Keratinocyte (primary cell): ENCODE measurements around the gene ACTN1. TPM values are rescaled to one million over a fixed set of nuclear protein-coding genes. Genes with fewer than 3 reads are reported as not detected.

Source experiments
- DNase-seq: peaks from one replicate; pipeline ENCODE4 v3.0.0-alpha.2; 2011; ENCODE audit warnings: low read depth, missing footprints, low spot score
- FAIRE-seq: peaks from 2 replicates; lab custom pipeline; 2011; peaks lifted over from hg19 to GRCh38; lab: Jason Lieb, UNC
- H2AFZ ChIP-seq: 2 replicates; pipeline ENCODE4 v1.6.0; 2012; ENCODE audit warnings: low read length, control low read depth, inconsistent platforms; ENCODE audit not compliant: control insufficient read depth
- H3K27ac ChIP-seq: 2 replicates; pipeline ENCODE4 v1.5.1; 2011; ENCODE audit warnings: low read length; ENCODE audit not compliant: control insufficient read depth, insufficient read depth
- H3K27me3 ChIP-seq: 3 replicates; pipeline ENCODE4 v1.6.0; 2011; ENCODE audit warnings: low read length; ENCODE audit not compliant: control insufficient read depth, insufficient read depth; ENCODE audit errors: extremely low read depth
- H3K36me3 ChIP-seq, 2 experiments: 2 replicates in 1 of 2; 3 replicates in 1 of 2; pipeline ENCODE4 v1.5.1; 2011; ENCODE audit warnings: low read length in 2 of 2, mild to moderate bottlenecking in 1 of 2; ENCODE audit not compliant: control insufficient read depth in 2 of 2, insufficient read depth in 2 of 2; ENCODE audit errors: extremely low read depth in 1 of 2
- H3K4me1 ChIP-seq: 3 replicates; pipeline ENCODE4 v1.5.1; 2011; ENCODE audit warnings: low read length; ENCODE audit not compliant: control insufficient read depth, insufficient read depth; ENCODE audit errors: extremely low read depth
- H3K4me2 ChIP-seq: 3 replicates; pipeline ENCODE4 v1.6.0; 2011; ENCODE audit warnings: low read depth, low read length; ENCODE audit not compliant: control insufficient read depth, insufficient read depth; ENCODE audit errors: extremely low read depth
- H3K4me3 ChIP-seq, 3 experiments: fragments of 200-600 bp in 1 of 3; sonication (generic) in 1 of 3; 2 replicates in 2 of 3; 3 replicates in 1 of 3; pipeline ENCODE4 v1.5.1; 2011 to 2016; ENCODE audit warnings: low read length in 3 of 3, mild to moderate bottlenecking in 3 of 3, control low read depth in 2 of 3, inconsistent platforms in 1 of 3, low read depth in 1 of 3, mixed read lengths in 1 of 3, mixed run types in 1 of 3, moderate library complexity in 1 of 3; ENCODE audit not compliant: control insufficient read depth in 2 of 3, insufficient read depth in 2 of 3; ENCODE audit errors: extremely low read depth in 1 of 3
- H3K79me2 ChIP-seq: 2 replicates; pipeline ENCODE4 v1.6.0; 2012; ENCODE audit warnings: low read length; ENCODE audit not compliant: control insufficient read depth, insufficient read depth
- H3K9ac ChIP-seq: 3 replicates; pipeline ENCODE4 v1.6.0; 2011; ENCODE audit warnings: low read length; ENCODE audit not compliant: control insufficient read depth, insufficient read depth; ENCODE audit errors: extremely low read depth
- H3K9me1 ChIP-seq: 3 replicates; pipeline ENCODE4 v1.6.0; 2011; ENCODE audit warnings: low read length; ENCODE audit not compliant: control insufficient read depth, insufficient read depth; ENCODE audit errors: extremely low read depth
- H3K9me3 ChIP-seq: 2 replicates; pipeline ENCODE4 v1.5.1; 2012; ENCODE audit warnings: low read depth, low read length; ENCODE audit not compliant: control insufficient read depth
- H4K20me1 ChIP-seq: 3 replicates; pipeline ENCODE4 v1.6.0; 2011; ENCODE audit warnings: low read length; ENCODE audit not compliant: control insufficient read depth, insufficient read depth; ENCODE audit errors: extremely low read depth
- CTCF ChIP-seq, 3 experiments: IDR thresholded peaks in 1 of 3; conservative IDR thresholded peaks in 1 of 3; optimal IDR thresholded peaks in 1 of 3; 2 replicates in 2 of 3; 3 replicates in 1 of 3; pipeline versions ENCODE3 to v1.5.1; 2011; ENCODE audit warnings: low read length in 3 of 3, mild to moderate bottlenecking in 3 of 3, moderate library complexity in 2 of 3, control low read depth in 1 of 3, inconsistent platforms in 1 of 3; ENCODE audit not compliant: insufficient read depth in 2 of 3; ENCODE audit errors: extremely low read depth in 1 of 3
- EZH2 ChIP-seq: IDR thresholded peaks from one replicate; pipeline ENCODE4 v1.6.1; 2012; ENCODE audit warnings: inconsistent platforms, mild to moderate bottlenecking, low read length, moderate library complexity
- dilution Hi-C: fragments of 300-500 bp; cut with MboI; formaldehyde crosslinking; loops from one replicate; pipeline ENCODE4 v1.7.0; 2020; ENCODE audit warnings: low sequenced_read_pairs; ENCODE audit not compliant: extremely low pct_ligation_motif_present
- polyA plus RNA-seq, 5 experiments: library from polyadenylated mRNA; depleted of rRNA in 3 of 5; stranded (reverse) in 3 of 5; stranded (forward) in 1 of 5; unstranded in 1 of 5; fragments of >200 nt; gene quantifications; 1 replicate in 1 of 5; 2 replicates in 3 of 5; 3 replicates in 1 of 5; pipeline versions ENCODE4 v1.2.1 to v1.2.3, GENCODE V29; 2011 to 2012; ENCODE audit warnings: missing spikeins in 2 of 5, low read depth in 1 of 5, low replicate concordance in 1 of 5

Gene ACTN1
- polyA plus RNA-seq, 1 donor (not counting 4 experiments of a cell fraction or from before 2014, with no cell fraction given), result 558 TPM

GRCh38 chr14:68888025-68888850 lies 90.9 kb downstream of the ACTN1 start:
- no peak for TF ChIP-seq CTCF (optimal IDR thresholded peaks at IDR 0.05 in 1 of 3, IDR thresholded peaks at IDR 0.05 in 1 of 3, conservative IDR thresholded peaks at IDR 0.05 in 1 of 3; ENCODE audit: extremely low read depth in 1 of 3, insufficient read depth in 2 of 3, low read length in 3 of 3)
- no peak for TF ChIP-seq EZH2
- Histone ChIP-seq H4K20me1 (peaks cover 35% of the 10 kb centered on the region), H3K9me3 (no peaks in the 10 kb centered on the region), H3K79me2 (peaks cover 18% of the 10 kb centered on the region), H3K4me3 (no peak overlapping the region), H3K9ac (no peak overlapping the region), H3K4me2 (no peak overlapping the region), H2AFZ (no peak overlapping the region), H3K36me3 (peaks cover 65 to 67% of the 10 kb centered on the region in 2 experiments), H3K27ac (no peak overlapping the region), H3K9me1 (peaks cover 3% of the 10 kb centered on the region), H3K4me1 (peaks cover 24% of the 10 kb centered on the region), H3K27me3 (no peaks in the 10 kb centered on the region)
- dilution Hi-C loops, result no loop called here
- DNase-seq (no peak), FAIRE-seq (no peak)

- Histone ChIP-seq H3K36me3 (peaks cover 66 to 70% of the 10 kb centered on the region in 2 experiments), H3K9ac (no peak overlapping the region), H3K9me1 (peaks cover 3% of the 10 kb centered on the region), H3K4me1 (peaks cover 24% of the 10 kb centered on the region), H4K20me1 (peaks cover 40% of the 10 kb centered on the region), H3K27ac (no peak overlapping the region), H3K4me2 (no peak overlapping the region), H3K4me3 (no peak overlapping the region), H3K9me3 (no peaks in the 10 kb centered on the region), H2AFZ (no peak overlapping the region), H3K79me2 (peaks cover 23% of the 10 kb centered on the region), H3K27me3 (no peaks in the 10 kb centered on the region)
- TF ChIP-seq CTCF (optimal IDR thresholded peaks at IDR 0.05 in 1 of 3, IDR thresholded peaks at IDR 0.05 in 1 of 3, conservative IDR thresholded peaks at IDR 0.05 in 1 of 3; ENCODE audit: extremely low read depth in 1 of 3, insufficient read depth in 2 of 3, low read length in 3 of 3), result no peak
- TF ChIP-seq EZH2, result no peak
- dilution Hi-C loops, result no loop called here
- FAIRE-seq (no peak), DNase-seq (no peak)
These were observed 93.0 kb downstream of the ACTN1 start for GRCh38 chr14:68886109-68886434.
